H9 (cell line): ENCODE measurements around the gene PNPLA7. TPM values are rescaled to one million over a fixed set of nuclear protein-coding genes. Genes with fewer than 3 reads are reported as not detected.

Experiments
- DNase-seq: peaks from one replicate; pipeline ENCODE4 v3.0.0-alpha.2; 2017
- H2AFZ ChIP-seq: one replicate; pipeline ENCODE4 v1.6.1; 2013; ENCODE audit warnings: mild to moderate bottlenecking, low read length, control low read depth, moderate library complexity
- H2AK5ac ChIP-seq: 2 replicates; pipeline ENCODE4 v1.6.1; 2013; ENCODE audit warnings: low read length, control low read depth, mixed read lengths; ENCODE audit not compliant: insufficient read length
- H2BK120ac ChIP-seq: one replicate; pipeline ENCODE4 v1.6.1; 2013; ENCODE audit warnings: low read depth, mild to moderate bottlenecking, low read length, control low read depth, inconsistent platforms; ENCODE audit not compliant: poor library complexity, severe bottlenecking
- H2BK12ac ChIP-seq: 2 replicates; pipeline ENCODE4 v1.6.1; 2013; ENCODE audit warnings: low read length, control low read depth, mixed read lengths, low read depth; ENCODE audit not compliant: insufficient read length
- H2BK15ac ChIP-seq: 2 replicates; pipeline ENCODE4 v1.6.1; 2013; ENCODE audit warnings: low read depth, low read length, control low read depth
- H2BK20ac ChIP-seq: one replicate; pipeline ENCODE4 v1.6.1; 2013; ENCODE audit warnings: low read depth, mild to moderate bottlenecking, low read length, control low read depth, inconsistent platforms; ENCODE audit not compliant: poor library complexity, severe bottlenecking
- H2BK5ac ChIP-seq: 2 replicates; pipeline ENCODE4 v1.6.1; 2013; ENCODE audit warnings: low read length, control low read depth, mixed read lengths; ENCODE audit not compliant: insufficient read length
- H3K14ac ChIP-seq: 2 replicates; pipeline ENCODE4 v1.6.1; 2013; ENCODE audit warnings: low read length, control low read depth; ENCODE audit not compliant: insufficient read depth
- H3K18ac ChIP-seq: 2 replicates; pipeline ENCODE4 v1.6.1; 2013; ENCODE audit warnings: low read depth, mild to moderate bottlenecking, mixed read lengths, low read length, control low read depth; ENCODE audit not compliant: insufficient read length
- H3K23ac ChIP-seq: 2 replicates; pipeline ENCODE4 v1.6.1; 2013; ENCODE audit warnings: low read length, control low read depth, mixed read lengths, low read depth; ENCODE audit not compliant: insufficient read length
- H3K23me2 ChIP-seq: 2 replicates; pipeline ENCODE4 v1.6.1; 2013; ENCODE audit warnings: low read depth, mild to moderate bottlenecking, mixed read lengths, low read length, control low read depth; ENCODE audit not compliant: insufficient read length, poor library complexity, severe bottlenecking
- H3K27ac ChIP-seq: 2 replicates; pipeline ENCODE4 v1.5.1; 2013; ENCODE audit warnings: low read length, control low read depth, mixed read lengths, low read depth; ENCODE audit not compliant: insufficient read length
- H3K27me3 ChIP-seq: 2 replicates; pipeline ENCODE4 v1.6.1; 2013; ENCODE audit warnings: low read length, control low read depth, inconsistent platforms; ENCODE audit not compliant: insufficient read depth
- H3K4ac ChIP-seq: 2 replicates; pipeline ENCODE4 v1.6.1; 2013; ENCODE audit warnings: low read depth, mild to moderate bottlenecking, control low read depth, inconsistent platforms, low read length, moderate library complexity
- H3K4me1 ChIP-seq: 2 replicates; pipeline ENCODE4 v1.6.1; 2013; ENCODE audit warnings: low read length, control low read depth, inconsistent platforms; ENCODE audit not compliant: insufficient read depth
- H3K4me2 ChIP-seq: 2 replicates; pipeline ENCODE4 v1.6.1; 2013; ENCODE audit warnings: low read length, control low read depth, mixed read lengths; ENCODE audit not compliant: insufficient read length, insufficient read depth
- H3K56ac ChIP-seq: 2 replicates; pipeline ENCODE4 v1.6.1; 2013; ENCODE audit warnings: low read depth, mild to moderate bottlenecking, mixed read lengths, low read length, control low read depth; ENCODE audit not compliant: insufficient read length
- H3K79me1 ChIP-seq: 2 replicates; pipeline ENCODE4 v1.6.1; 2013; ENCODE audit warnings: low read depth, mild to moderate bottlenecking, moderate library complexity, low read length, control low read depth, inconsistent platforms; ENCODE audit not compliant: insufficient read depth, poor library complexity, severe bottlenecking
- H3K79me2 ChIP-seq: 2 replicates; pipeline ENCODE4 v1.6.1; 2013; ENCODE audit warnings: low read length, control low read depth, inconsistent platforms; ENCODE audit not compliant: insufficient read depth
- H3K9ac ChIP-seq: 2 replicates; pipeline ENCODE4 v1.6.1; 2013; ENCODE audit warnings: low read length, control low read depth, mixed read lengths; ENCODE audit not compliant: insufficient read length; ENCODE audit errors: extremely low read depth
- H3K9me3 ChIP-seq: one replicate; pipeline ENCODE4 v1.6.1; 2013; ENCODE audit warnings: low read depth, low read length, inconsistent platforms; ENCODE audit not compliant: control insufficient read depth
- H3T11ph ChIP-seq: one replicate; pipeline ENCODE4 v1.6.1; 2013; ENCODE audit warnings: mild to moderate bottlenecking, low read length, control low read depth, inconsistent platforms
- H4K20me1 ChIP-seq: one replicate; pipeline ENCODE4 v1.6.1; 2013; ENCODE audit not compliant: control insufficient read depth, insufficient read length, insufficient read depth
- H4K5ac ChIP-seq: 2 replicates; pipeline ENCODE4 v1.6.1; 2013; ENCODE audit warnings: low read depth, mild to moderate bottlenecking, mixed read lengths, low read length, control low read depth; ENCODE audit not compliant: insufficient read length
- H4K8ac ChIP-seq: replicated peaks from 2 replicates; pipeline ENCODE4 v1.6.1; 2013; ENCODE audit warnings: low read length, control low read depth, mixed read lengths, low read depth; ENCODE audit not compliant: insufficient read length
- H4K91ac ChIP-seq: 2 replicates; pipeline ENCODE4 v1.6.1; 2013; ENCODE audit warnings: low read depth, mild to moderate bottlenecking, moderate library complexity, mixed read lengths, low read length, control low read depth; ENCODE audit not compliant: insufficient read length
- H3K27ac Mint-ChIP-seq, 3 experiments: 2 replicates in 2 of 3; 3 replicates in 1 of 3; pipeline ENCODE4 v1.8.0; 2020 to 2021; ENCODE audit warnings: mixed read lengths in 3 of 3, mild to moderate bottlenecking in 1 of 3, moderate library complexity in 1 of 3
- H3K27me3 Mint-ChIP-seq: 2 replicates; pipeline ENCODE4 v1.8.0; 2021; ENCODE audit warnings: low read depth, mild to moderate bottlenecking, moderate library complexity, mixed read lengths
- H3K36me3 Mint-ChIP-seq, 3 experiments: 2 replicates in 2 of 3; 3 replicates in 1 of 3; pipeline ENCODE4 v1.8.0; 2020 to 2021; ENCODE audit warnings: low read depth in 3 of 3, mixed read lengths in 3 of 3; ENCODE audit not compliant: insufficient read depth in 1 of 3
- H3K4me1 Mint-ChIP-seq, 2 experiments: 2 replicates each; pipeline ENCODE4 v1.8.0; 2020; ENCODE audit warnings: mixed read lengths in 2 of 2
- H3K4me3 Mint-ChIP-seq, 2 experiments: 2 replicates in 1 of 2; 3 replicates in 1 of 2; pipeline ENCODE4 v1.8.0; 2020 to 2021; ENCODE audit warnings: mild to moderate bottlenecking in 2 of 2, mixed read lengths in 2 of 2, moderate library complexity in 1 of 2
- H3K9me3 Mint-ChIP-seq, 2 experiments: 2 replicates in 1 of 2; 3 replicates in 1 of 2; pipeline ENCODE4 v1.8.0; 2020; ENCODE audit warnings: mild to moderate bottlenecking in 2 of 2, mixed read lengths in 2 of 2, moderate library complexity in 1 of 2
- WGBS: extraction: QIAGEN DNeasy Blood & Tissue Kit; methylation state at CpG from one replicate; pipeline ENCODE4 v1.1.7; 2013; ENCODE audit warnings: missing lambda C conversion rate, low lambda C conversion rate, mixed read lengths; ENCODE audit not compliant: insufficient read length; ENCODE audit errors: extremely low coverage; 5-methylcytosine and 5-hydroxymethylcytosine counted together
- total RNA-seq: library from RNA; stranded (reverse); gene quantifications from 2 replicates; pipeline ENCODE4 v1.2.1, GENCODE V29; 2021
- TF ChIP-seq, protein P1 (sequence below): fragments of 200-600 bp; sonication (generic); conservative IDR thresholded peaks from 3 replicates; pipeline ENCODE4 v1.8.0; 2021; ENCODE audit warnings: antibody characterized with exemption, mild to moderate bottlenecking

The PNPLA7 gene
- total RNA-seq, 1 experiment from 2014 or later, result 1.8 TPM

DNA sequence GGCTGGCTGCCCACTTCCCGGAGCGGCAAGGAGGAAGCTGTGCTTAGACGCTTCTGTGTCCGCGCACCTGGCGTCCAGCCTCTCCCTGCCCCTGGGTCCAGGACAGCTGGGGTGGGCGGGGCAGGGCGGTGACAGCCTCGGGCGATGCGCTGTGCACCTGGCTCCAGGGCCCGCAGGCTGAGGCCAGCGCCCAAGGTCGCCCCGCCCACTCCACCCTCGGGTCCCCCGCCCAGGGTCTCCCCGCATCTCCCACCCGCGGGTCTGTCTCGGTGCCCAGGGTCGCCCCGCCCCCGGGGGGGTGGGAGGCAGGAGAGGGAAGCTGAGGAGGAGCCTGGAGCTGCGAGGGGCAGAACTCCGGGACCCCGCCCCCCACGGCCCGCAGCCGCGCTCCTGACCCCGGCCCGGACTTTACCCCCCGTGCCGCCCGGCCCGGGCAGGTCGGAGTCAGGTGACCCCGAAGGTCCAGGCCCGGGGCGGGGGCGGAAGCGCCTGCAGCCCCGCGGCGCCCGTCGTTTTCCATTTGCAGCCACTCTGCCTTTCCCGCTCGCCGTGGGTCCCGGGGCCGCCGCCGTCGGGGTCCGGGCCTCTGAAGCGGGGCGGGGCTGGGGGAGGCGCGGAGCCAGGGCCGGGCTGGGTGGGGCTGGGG, 108.8 kb downstream of the PNPLA7 start, which contains the start of gene ENTPD8:
TSS of gene ENTPD8 (minus strand) at position 69 of the 646 bp plus-strand sequence. CDS start 3,072 bp downstream, outside the sequence.
- no peak within 1 kb of the TSS for H2BK5ac ChIP-seq
- H3K27me3 ChIP-seq, result no peaks in the 10 kb centered on the region
- H2BK120ac ChIP-seq, result no peak within 1 kb of the TSS
- H2BK12ac ChIP-seq, result no peak within 1 kb of the TSS
- no peak within 1 kb of the TSS for H3K23ac ChIP-seq
- Mint-ChIP-seq H3K4me3 (peak within 1 kb of the TSS; percentile 58 to 85), H3K36me3 (no peaks in the 10 kb centered on the region), H3K9me3 (0 out of 5 replicates have a peak, but pooled peaks cover 0 to 1% of the 10 kb centered on the region in 2 experiments), H3K27ac (no peak within 1 kb of the TSS), H3K27me3 (peaks cover 20% of the 10 kb centered on the region), H3K4me1 (peaks cover 7 to 12% of the 10 kb centered on the region in 2 experiments)
- no peak within 1 kb of the TSS for H3K18ac ChIP-seq
- no peak within 1 kb of the TSS for H3K14ac ChIP-seq
- no peak within 1 kb of the TSS for H2BK20ac ChIP-seq
- no peaks in the 10 kb centered on the region for H3K79me2 ChIP-seq
- no peak within 1 kb of the TSS for H3T11ph ChIP-seq
- no CpG with 5 or more reads among the region's 62 CpGs for whole genome bisulfite sequencing
- H4K8ac ChIP-seq, result no peak within 1 kb of the TSS
- DNase-seq, result peak; percentile 95
- no peak within 1 kb of the TSS for H3K4ac ChIP-seq
- H3K9ac ChIP-seq, result no peak within 1 kb of the TSS
- no peak within 1 kb of the TSS for H4K5ac ChIP-seq
- no peak within 1 kb of the TSS for H3K27ac ChIP-seq
- H4K20me1 ChIP-seq, result no peaks in the 10 kb centered on the region
- H3K23me2 ChIP-seq, result no peaks in the 10 kb centered on the region
- no peaks in the 10 kb centered on the region for H3K79me1 ChIP-seq
- H3K4me2 ChIP-seq, result peak within 1 kb of the TSS; percentile 85
- H2AFZ ChIP-seq, result no peak within 1 kb of the TSS
- H2AK5ac ChIP-seq, result no peak within 1 kb of the TSS
- no peaks in the 10 kb centered on the region for H3K9me3 ChIP-seq
- no peak within 1 kb of the TSS for H2BK15ac ChIP-seq
- TF ChIP-seq, protein P1, sequence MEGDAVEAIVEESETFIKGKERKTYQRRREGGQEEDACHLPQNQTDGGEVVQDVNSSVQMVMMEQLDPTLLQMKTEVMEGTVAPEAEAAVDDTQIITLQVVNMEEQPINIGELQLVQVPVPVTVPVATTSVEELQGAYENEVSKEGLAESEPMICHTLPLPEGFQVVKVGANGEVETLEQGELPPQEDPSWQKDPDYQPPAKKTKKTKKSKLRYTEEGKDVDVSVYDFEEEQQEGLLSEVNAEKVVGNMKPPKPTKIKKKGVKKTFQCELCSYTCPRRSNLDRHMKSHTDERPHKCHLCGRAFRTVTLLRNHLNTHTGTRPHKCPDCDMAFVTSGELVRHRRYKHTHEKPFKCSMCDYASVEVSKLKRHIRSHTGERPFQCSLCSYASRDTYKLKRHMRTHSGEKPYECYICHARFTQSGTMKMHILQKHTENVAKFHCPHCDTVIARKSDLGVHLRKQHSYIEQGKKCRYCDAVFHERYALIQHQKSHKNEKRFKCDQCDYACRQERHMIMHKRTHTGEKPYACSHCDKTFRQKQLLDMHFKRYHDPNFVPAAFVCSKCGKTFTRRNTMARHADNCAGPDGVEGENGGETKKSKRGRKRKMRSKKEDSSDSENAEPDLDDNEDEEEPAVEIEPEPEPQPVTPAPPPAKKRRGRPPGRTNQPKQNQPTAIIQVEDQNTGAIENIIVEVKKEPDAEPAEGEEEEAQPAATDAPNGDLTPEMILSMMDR, result no peak
- no peak within 1 kb of the TSS for H3K56ac ChIP-seq
- no peak within 1 kb of the TSS for H4K91ac ChIP-seq
- H3K4me1 ChIP-seq, result no peaks in the 10 kb centered on the region
